ENCODE data around the gene CDH26. TPM values are rescaled to one million over a fixed set of nuclear protein-coding genes. Genes with fewer than 3 reads are reported as not detected.

CDH26 gene
- total and polyA plus RNA-seq, 2 donors from 2014 or later: 0.47 to 2.4 TPM

DNA sequence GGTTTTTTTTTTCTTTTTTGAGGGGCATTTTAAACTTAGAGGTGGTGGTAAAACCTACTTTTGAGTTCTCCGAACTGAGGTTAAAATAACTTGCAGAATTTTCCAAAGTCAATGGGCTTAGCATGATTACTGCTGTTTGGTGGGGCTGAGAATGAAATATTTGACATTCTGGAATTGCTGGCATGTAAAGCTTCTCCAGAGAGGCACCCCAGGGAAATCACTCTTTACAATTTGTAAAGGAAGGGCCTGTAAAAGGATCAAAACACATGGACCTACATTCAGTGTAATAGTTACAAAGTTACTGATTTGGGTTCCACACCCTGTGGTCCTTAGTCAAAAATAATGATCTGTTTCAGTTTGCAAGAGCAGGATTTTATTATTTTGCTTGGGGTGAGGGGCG is 12.5 kb upstream of the CDH26 start:
- intact Hi-C loops (cut with DNase I): no loop called here
- no peaks in the 10 kb centered on the region for H3K9me3 ChIP-seq (ENCODE audit: control insufficient read depth in 2 of 3, insufficient read depth in 1 of 3, low read length in 3 of 3)
- H3K27ac ChIP-seq (ENCODE audit: low read depth in 2 of 2, low read length in 2 of 2): no peak overlapping the region
- TF ChIP-seq, protein P1, sequence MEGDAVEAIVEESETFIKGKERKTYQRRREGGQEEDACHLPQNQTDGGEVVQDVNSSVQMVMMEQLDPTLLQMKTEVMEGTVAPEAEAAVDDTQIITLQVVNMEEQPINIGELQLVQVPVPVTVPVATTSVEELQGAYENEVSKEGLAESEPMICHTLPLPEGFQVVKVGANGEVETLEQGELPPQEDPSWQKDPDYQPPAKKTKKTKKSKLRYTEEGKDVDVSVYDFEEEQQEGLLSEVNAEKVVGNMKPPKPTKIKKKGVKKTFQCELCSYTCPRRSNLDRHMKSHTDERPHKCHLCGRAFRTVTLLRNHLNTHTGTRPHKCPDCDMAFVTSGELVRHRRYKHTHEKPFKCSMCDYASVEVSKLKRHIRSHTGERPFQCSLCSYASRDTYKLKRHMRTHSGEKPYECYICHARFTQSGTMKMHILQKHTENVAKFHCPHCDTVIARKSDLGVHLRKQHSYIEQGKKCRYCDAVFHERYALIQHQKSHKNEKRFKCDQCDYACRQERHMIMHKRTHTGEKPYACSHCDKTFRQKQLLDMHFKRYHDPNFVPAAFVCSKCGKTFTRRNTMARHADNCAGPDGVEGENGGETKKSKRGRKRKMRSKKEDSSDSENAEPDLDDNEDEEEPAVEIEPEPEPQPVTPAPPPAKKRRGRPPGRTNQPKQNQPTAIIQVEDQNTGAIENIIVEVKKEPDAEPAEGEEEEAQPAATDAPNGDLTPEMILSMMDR (IDR thresholded peaks at IDR 0.05; ENCODE audit: borderline replicate concordance, extremely low read depth, insufficient read depth): no peak
- H3K4me1 ChIP-seq (ENCODE audit: control insufficient read depth in 2 of 3, insufficient read depth in 2 of 3, low read depth in 1 of 3, low read length in 3 of 3): peaks cover 4 to 8% (median 5%) of the 10 kb centered on the region in 3 donors
- no peak overlapping the region for H3K4me3 ChIP-seq (ENCODE audit: low read length in 3 of 3)
- no peaks in the 10 kb centered on the region for H3K27me3 ChIP-seq (ENCODE audit: control insufficient read depth, insufficient read depth, low read length)
- FAIRE-seq (no peak), DNase-seq (no peak)
- H3K9ac ChIP-seq (ENCODE audit: low read length in 3 of 3): no peak overlapping the region
- peaks cover 0 to 26% (median 4%) of the 10 kb centered on the region in 3 donors for H3K36me3 ChIP-seq (ENCODE audit: control insufficient read depth in 2 of 3, insufficient read depth in 3 of 3, low read length in 3 of 3)

DNA sequence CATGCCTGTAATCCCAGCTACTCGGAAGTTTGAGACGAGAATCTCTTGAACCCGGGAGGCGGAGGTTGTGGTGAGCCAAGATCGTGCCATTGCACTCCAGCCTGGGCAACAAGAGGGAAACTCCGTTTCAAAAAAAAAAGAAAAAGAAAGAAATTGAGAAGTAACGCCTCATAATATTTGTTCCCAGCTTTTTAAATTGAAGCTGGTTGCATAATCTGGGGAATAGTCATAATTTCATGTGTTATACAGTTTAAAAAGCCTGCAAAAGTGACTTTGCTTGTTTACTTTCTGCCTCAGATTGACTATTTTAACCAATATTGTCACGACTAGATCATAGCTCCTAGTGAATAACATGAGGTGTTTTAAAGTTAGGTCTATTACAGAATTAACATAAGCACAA is 10.8 kb upstream of the CDH26 start:
- intact Hi-C loops (cut with DNase I): no loop called here
- Histone ChIP-seq H3K27me3 (ENCODE audit: control insufficient read depth, insufficient read depth, low read length) (no peaks in the 10 kb centered on the region), H3K9ac (ENCODE audit: low read length in 3 of 3) (no peak overlapping the region), H3K36me3 (ENCODE audit: control insufficient read depth in 2 of 3, insufficient read depth in 3 of 3, low read length in 3 of 3) (peaks cover 0 to 26% (median 4%) of the 10 kb centered on the region in 3 donors), H3K4me1 (ENCODE audit: control insufficient read depth in 2 of 3, insufficient read depth in 2 of 3, low read depth in 1 of 3, low read length in 3 of 3) (peaks cover 0 to 3% (median 0%) of the 10 kb centered on the region in 3 donors), H3K4me3 (ENCODE audit: low read length in 3 of 3) (no peak overlapping the region), H3K27ac (ENCODE audit: low read depth in 2 of 2, low read length in 2 of 2) (no peak overlapping the region), H3K9me3 (ENCODE audit: control insufficient read depth in 2 of 3, insufficient read depth in 1 of 3, low read length in 3 of 3) (no peaks in the 10 kb centered on the region)
- DNase-seq (no peak), FAIRE-seq (no peak)
- TF ChIP-seq, protein P1 (IDR thresholded peaks at IDR 0.05; ENCODE audit: borderline replicate concordance, extremely low read depth, insufficient read depth): no peak

GRCh38 chr20:59948212-59948611 is 10.0 kb upstream of the CDH26 start:
- H3K4me3 ChIP-seq (ENCODE audit: low read length in 3 of 3): no peak overlapping the region
- intact Hi-C loops (cut with DNase I): no loop called here

More at GRCh38 chr20:59948212-59948611, 10.0 kb upstream of the CDH26 start:
- TF ChIP-seq, protein P1 (IDR thresholded peaks at IDR 0.05; ENCODE audit: borderline replicate concordance, extremely low read depth, insufficient read depth): no peak
- DNase-seq (no peak), FAIRE-seq (no peak)
- no peaks in the 10 kb centered on the region for H3K27me3 ChIP-seq (ENCODE audit: control insufficient read depth, insufficient read depth, low read length)
- no peak overlapping the region for H3K27ac ChIP-seq (ENCODE audit: low read depth in 2 of 2, low read length in 2 of 2)
- no peaks in the 10 kb centered on the region for H3K9me3 ChIP-seq (ENCODE audit: control insufficient read depth in 2 of 3, insufficient read depth in 1 of 3, low read length in 3 of 3)
- H3K4me1 ChIP-seq (ENCODE audit: control insufficient read depth in 2 of 3, insufficient read depth in 2 of 3, low read depth in 1 of 3, low read length in 3 of 3): peaks cover 0 to 3% (median 0%) of the 10 kb centered on the region in 3 donors
- H3K36me3 ChIP-seq (ENCODE audit: control insufficient read depth in 2 of 3, insufficient read depth in 3 of 3, low read length in 3 of 3): peaks cover 0 to 19% (median 4%) of the 10 kb centered on the region in 3 donors
- H3K9ac ChIP-seq (ENCODE audit: low read length in 3 of 3): peak overlapping the region in 1 of 3 donors; percentile 16

All from kidney (tissue), 14 donors.